COLO829 (cell line): Measurements from ENCODE around the gene NCKAP5.

ENCODE experiments used
- DNase-seq: peaks from one replicate; pipeline ENCODE4 v3.0.0; 2012; ENCODE audit warnings: low spot score

NCKAP5 gene

GRCh38 chr2:132943829-132944228 is 624.4 kb downstream of the NCKAP5 start:
- DNase-seq = no peak

GRCh38 chr2:132941296-132942020 is 626.8 kb downstream of the NCKAP5 start:
- DNase-seq = peak; percentile 73

GRCh38 chr2:132937629-132938028 is 630.6 kb downstream of the NCKAP5 start:
- DNase-seq = no peak

GRCh38 chr2:132936791-132937190 is 631.5 kb downstream of the NCKAP5 start:
- no peak for DNase-seq

GRCh38 chr2:132936261-132936660 is 632.0 kb downstream of the NCKAP5 start:
- DNase-seq = peak; percentile 28

GRCh38 chr2:132929786-132930185 is 638.5 kb downstream of the NCKAP5 start:
- peak; percentile 35 for DNase-seq

GRCh38 chr2:132923787-132924186 is 644.5 kb downstream of the NCKAP5 start:
- DNase-seq = no peak

- no peak for DNase-seq
Observed at GRCh38 chr2:132915812-132916549, 652.3 kb downstream of the NCKAP5 start.

- DNase-seq = no peak
Observed at GRCh38 chr2:132911726-132912724, 656.2 kb downstream of the NCKAP5 start.

GRCh38 chr2:132910432-132910831 is 657.8 kb downstream of the NCKAP5 start:
- no peak for DNase-seq

GRCh38 chr2:132909427-132909826 is 658.8 kb downstream of the NCKAP5 start:
- no peak for DNase-seq

- no peak for DNase-seq
Observed at GRCh38 chr2:132904142-132904842, 664.0 kb downstream of the NCKAP5 start.

- DNase-seq = no peak
Observed at GRCh38 chr2:132902626-132903025, 665.6 kb downstream of the NCKAP5 start.

GRCh38 chr2:132901661-132902060 is 666.6 kb downstream of the NCKAP5 start:
- DNase-seq = no peak

GRCh38 chr2:132897111-132897510 is 671.2 kb downstream of the NCKAP5 start:
- no peak for DNase-seq

- no peak for DNase-seq
Observed at GRCh38 chr2:132896073-132896472, 672.2 kb downstream of the NCKAP5 start.

GRCh38 chr2:132891498-132891897 is 676.8 kb downstream of the NCKAP5 start:
- DNase-seq = no peak

- DNase-seq = no peak
Observed at GRCh38 chr2:132886574-132886973, 681.7 kb downstream of the NCKAP5 start.

GRCh38 chr2:132884705-132885104 is 683.6 kb downstream of the NCKAP5 start:
- no peak for DNase-seq

GRCh38 chr2:132884292-132884691 is 684.0 kb downstream of the NCKAP5 start:
- no peak for DNase-seq

- no peak for DNase-seq
Observed at GRCh38 chr2:132883430-132883829, 684.8 kb downstream of the NCKAP5 start.

- DNase-seq = no peak
Observed at GRCh38 chr2:132881546-132881945, 686.7 kb downstream of the NCKAP5 start.
